WTC11 (cell line): ENCODE results near the gene NKAIN2. TPM values are rescaled to one million over a fixed set of nuclear protein-coding genes. Genes with fewer than 3 reads are reported as not detected.

ENCODE experiments used
- ATAC-seq: fragments of 200-7000 bp; cut with Tn5 transposase; 2 replicates; pipeline ENCODE4 v1.10.0; 2021; ENCODE audit warnings: mild to moderate bottlenecking, moderate library complexity
- CTCF ChIA-PET: fragments of 300-600 bp; sonication (Branson Sonifier 250); formaldehyde crosslinking; loops from one replicate; lab custom pipeline; 2021; ENCODE audit warnings: antibody characterized with exemption; lab: Charles Lee
- POLR2A ChIA-PET: fragments of 350-600 bp; sonication (Branson Sonifier 250); formaldehyde crosslinking; loops from one replicate; lab custom pipeline; 2021; ENCODE audit warnings: antibody characterized with exemption; lab: Charles Lee
- DNase-seq: peaks from one replicate; pipeline ENCODE4 v3.0.0; 2021; ENCODE audit warnings: low spot score
- H3K27ac Mint-ChIP-seq: 2 replicates; pipeline ENCODE4 v1.8.0; 2021; ENCODE audit warnings: mixed read lengths
- H3K27me3 Mint-ChIP-seq: 2 replicates; pipeline ENCODE4 v1.8.0; 2021; ENCODE audit warnings: low read depth, mild to moderate bottlenecking, moderate library complexity, mixed read lengths
- H3K36me3 Mint-ChIP-seq: 2 replicates; pipeline ENCODE4 v1.8.0; 2021; ENCODE audit warnings: mixed read lengths
- H3K4me1 Mint-ChIP-seq: 2 replicates; pipeline ENCODE4 v1.8.0; 2022; ENCODE audit warnings: mixed read lengths
- H3K4me3 Mint-ChIP-seq: 2 replicates; pipeline ENCODE4 v1.8.0; 2021; ENCODE audit warnings: mild to moderate bottlenecking, moderate library complexity, mixed read lengths
- H3K9me3 Mint-ChIP-seq: 2 replicates; pipeline ENCODE4 v1.8.0; 2021; ENCODE audit warnings: mixed read lengths
- CBFB ChIP-seq: sonication (generic); formaldehyde crosslinking; IDR thresholded peaks from 2 replicates; pipeline ENCODE4 v1.8.1; 2022; ENCODE audit warnings: mild to moderate bottlenecking, low read depth, missing genetic modification reagents
- E2F5 ChIP-seq: sonication (generic); formaldehyde crosslinking; IDR thresholded peaks from 2 replicates; pipeline ENCODE4 v1.8.1; 2022; ENCODE audit warnings: mild to moderate bottlenecking, moderate library complexity, missing genetic modification reagents
- ERG ChIP-seq: fragments of 250-450 bp; sonication (Bioruptor Pico); IDR thresholded peaks from 2 replicates; pipeline ENCODE4 v1.8.0; 2021; ENCODE audit warnings: mild to moderate bottlenecking
- JAZF1 ChIP-seq: fragments of 250-450 bp; sonication (Bioruptor Pico); IDR thresholded peaks from 2 replicates; pipeline ENCODE4 v1.9.0; 2021; ENCODE audit warnings: moderate library complexity, mild to moderate bottlenecking, inconsistent platforms
- SMAD3 ChIP-seq: sonication (generic); formaldehyde crosslinking; IDR thresholded peaks from 2 replicates; pipeline ENCODE4 v1.8.0; 2022; ENCODE audit warnings: missing genetic modification reagents, mild to moderate bottlenecking, borderline replicate concordance
- TEAD1 ChIP-seq: sonication (generic); formaldehyde crosslinking; IDR thresholded peaks from 2 replicates; pipeline ENCODE4 v1.8.0; 2022; ENCODE audit warnings: mild to moderate bottlenecking, missing genetic modification reagents
- USF1 ChIP-seq: sonication (generic); formaldehyde crosslinking; IDR thresholded peaks from 2 replicates; pipeline ENCODE4 v1.8.0; 2022; ENCODE audit warnings: mild to moderate bottlenecking, missing genetic modification reagents
- USF2 ChIP-seq: sonication (generic); formaldehyde crosslinking; IDR thresholded peaks from 2 replicates; pipeline ENCODE4 v1.8.1; 2023; ENCODE audit warnings: mild to moderate bottlenecking, missing genetic modification reagents, moderate library complexity
- ZBTB43 ChIP-seq: sonication (generic); formaldehyde crosslinking; IDR thresholded peaks from 2 replicates; pipeline ENCODE4 v1.8.1; 2023; ENCODE audit warnings: mild to moderate bottlenecking, missing genetic modification reagents
- ZMAT4 ChIP-seq: fragments of 250-450 bp; sonication (Bioruptor Pico); IDR thresholded peaks from 2 replicates; pipeline ENCODE4 v1.9.0; 2021; ENCODE audit warnings: mild to moderate bottlenecking
- ZNF219 ChIP-seq: sonication (generic); formaldehyde crosslinking; IDR thresholded peaks from 2 replicates; pipeline ENCODE4 v1.8.0; 2023; ENCODE audit warnings: missing genetic modification reagents, mild to moderate bottlenecking, borderline replicate concordance
- ZNF263 ChIP-seq: sonication (generic); formaldehyde crosslinking; IDR thresholded peaks from 2 replicates; pipeline ENCODE4 v1.8.1; 2022; ENCODE audit warnings: low read depth, mild to moderate bottlenecking, moderate library complexity, missing genetic modification reagents
- ZNF425 ChIP-seq: fragments of 250-450 bp; sonication (Bioruptor Pico); conservative IDR thresholded peaks from 2 replicates; pipeline ENCODE4 v1.9.0; 2021; ENCODE audit warnings: mild to moderate bottlenecking
- total RNA-seq: library from RNA; stranded (reverse); gene quantifications from 3 replicates; pipeline ENCODE4 v1.2.3, GENCODE V29; 2021

Gene NKAIN2
- total RNA-seq, 1 experiment from 2014 or later, result 0.33 TPM

GRCh38 chr6:123972600-123973294 is 169.1 kb downstream of the NKAIN2 start:
- peaks cover 10% of the 10 kb centered on the region for H3K4me1 Mint-ChIP-seq

More at GRCh38 chr6:123972600-123973294, 169.1 kb downstream of the NKAIN2 start:
- TF ChIP-seq ZNF219 (CRISPR knock-in tag), result no peak
- TF ChIP-seq SMAD3 (CRISPR knock-in tag), result no peak
- TF ChIP-seq ZMAT4 (CRISPR knock-in tag), result no peak
- no peak for TF ChIP-seq USF1 (CRISPR knock-in tag)
- no peak for TF ChIP-seq USF2
- no peak for TF ChIP-seq ZNF263 (CRISPR knock-in tag)
- no peak for TF ChIP-seq TEAD1 (CRISPR knock-in tag)
- TF ChIP-seq ZNF425 (CRISPR knock-in tag), result no peak
- no peak for TF ChIP-seq JAZF1 (CRISPR knock-in tag)
- TF ChIP-seq CBFB (CRISPR knock-in tag), result no peak
- TF ChIP-seq ZBTB43 (CRISPR knock-in tag), result no peak
- TF ChIP-seq E2F5, result no peak
- TF ChIP-seq ERG (CRISPR knock-in tag), result no peak
- DNase-seq, result no peak
- H3K9me3 Mint-ChIP-seq, result peaks cover 7% of the 10 kb centered on the region; the same call in 1 of the 2 replicates
- no peaks in the 10 kb centered on the region for H3K36me3 Mint-ChIP-seq
- no peak for ATAC-seq
- CTCF ChIA-PET, result interaction anchor here (1.0 kb wide), 1 partner anchor 170 kb away, joined by 3 read pairs; no protein-coding TSS in a partner anchor
- no peak overlapping the region for H3K27ac Mint-ChIP-seq
- no peaks in the 10 kb centered on the region for H3K27me3 Mint-ChIP-seq
- H3K4me3 Mint-ChIP-seq, result no peak overlapping the region
- POLR2A ChIA-PET, result no interaction called here
